Activated CD8-positive, alpha-beta T cell treated with anti-CD3 and anti-CD28 coated beads for 36 hours (primary cell): ENCODE data around the gene GPT2. TPM values are rescaled to one million over a fixed set of nuclear protein-coding genes. Genes with fewer than 3 reads are reported as not detected.

ENCODE experiments used
- ATAC-seq: fragments of 200-7000 bp; cut with Tn5 transposase; one replicate; pipeline ENCODE4 v1.10.0; 2021; ENCODE audit warnings: mild to moderate bottlenecking, moderate library complexity
- CTCF ChIA-PET: fragments of 350-600 bp; sonication (Branson Sonifier 250); formaldehyde crosslinking; loops from one replicate; lab custom pipeline; 2021; ENCODE audit warnings: antibody characterized with exemption; lab: Charles Lee
- POLR2A ChIA-PET: fragments of 350-600 bp; sonication (Branson Sonifier 250); formaldehyde crosslinking; loops from one replicate; lab custom pipeline; 2021; ENCODE audit warnings: antibody characterized with exemption; lab: Charles Lee
- DNase-seq: peaks from one replicate; pipeline ENCODE4 v3.0.0-alpha.2; 2020
- H3K27ac Mint-ChIP-seq: one replicate; pipeline ENCODE4 v1.8.0; 2021; ENCODE audit warnings: mild to moderate bottlenecking, mixed read lengths
- H3K27me3 Mint-ChIP-seq: one replicate; pipeline ENCODE4 v1.8.0; 2021; ENCODE audit warnings: mixed read lengths
- H3K36me3 Mint-ChIP-seq: one replicate; pipeline ENCODE4 v1.8.0; 2021; ENCODE audit warnings: low read depth, mixed read lengths
- H3K4me1 Mint-ChIP-seq: one replicate; pipeline ENCODE4 v1.8.0; 2021; ENCODE audit warnings: low read depth, mixed read lengths
- H3K4me3 Mint-ChIP-seq: one replicate; pipeline ENCODE4 v1.8.0; 2021; ENCODE audit warnings: mild to moderate bottlenecking, moderate library complexity, mixed read lengths
- H3K9me3 Mint-ChIP-seq: one replicate; pipeline ENCODE4 v1.8.0; 2021; ENCODE audit warnings: mixed read lengths
- CTCF ChIP-seq: fragments of 200-600 bp; IDR thresholded peaks from one replicate; pipeline ENCODE4 v1.8.0; 2022; ENCODE audit warnings: antibody characterized with exemption, mild to moderate bottlenecking
- intact Hi-C: fragments of 100-400 bp; cut with micrococcal nuclease; formaldehyde crosslinking; loops from one replicate; pipeline ENCODE4 v1.10.0; 2022
- total RNA-seq, 2 experiments: library from RNA; stranded (reverse); gene quantifications; one replicate each; pipeline ENCODE4 v1.2.3, GENCODE V29; 2021

Gene GPT2
- total RNA-seq, 2 experiments from 2014 or later: 39.3 to 50.6 TPM

DNA sequence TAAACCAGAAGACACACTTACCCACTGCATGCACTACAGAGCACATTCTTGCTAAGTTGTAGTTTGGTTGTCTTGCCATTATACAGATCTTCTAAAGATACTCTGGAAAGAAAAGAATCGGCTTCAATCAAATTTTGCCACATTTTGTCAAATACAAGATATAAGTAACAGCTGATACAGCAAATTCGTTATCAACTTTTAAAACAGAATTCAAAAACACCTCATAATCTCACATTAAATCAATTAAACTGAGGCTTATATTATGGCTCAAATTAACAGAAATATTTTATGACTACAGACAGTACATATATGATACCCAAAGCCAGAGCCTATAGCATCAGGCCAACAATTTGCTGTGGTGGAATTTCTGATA, 83.9 kb downstream of the GPT2 start:
- Mint-ChIP-seq H3K4me3 (no peak overlapping the region), H3K27ac (peak overlapping the region; percentile 49), H3K27me3 (no peaks in the 10 kb centered on the region), H3K9me3 (no peaks in the 10 kb centered on the region), H3K4me1 (peaks cover 51% of the 10 kb centered on the region), H3K36me3 (peaks cover 57% of the 10 kb centered on the region)
- intact Hi-C loops: no loop called here
- no peak for ATAC-seq
- ChIA-PET POLR2A (no interaction called here), CTCF (no interaction called here)
- no peak for DNase-seq
- no peak for TF ChIP-seq CTCF

DNA sequence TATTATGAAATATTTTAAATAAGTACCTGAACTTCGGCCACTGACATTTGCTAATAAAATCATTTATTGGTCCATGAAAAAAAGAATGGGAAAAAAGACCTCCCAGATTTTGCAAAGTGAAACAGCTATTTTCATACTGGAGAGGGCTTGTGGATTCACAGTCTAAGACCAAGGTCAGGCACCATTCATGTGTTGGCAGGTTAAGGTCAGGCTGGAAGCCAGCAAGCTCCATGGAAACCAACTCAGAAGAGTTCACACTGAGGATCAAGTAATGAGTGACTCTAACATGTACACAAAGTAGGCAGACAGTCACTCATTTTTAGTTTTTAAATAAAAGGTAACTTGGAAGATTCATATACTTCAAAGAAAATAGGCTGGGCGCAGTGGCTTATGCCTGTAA, 85.9 kb downstream of the GPT2 start:
- POLR2A ChIA-PET: interaction anchor here (1.1 kb wide), 1 partner anchor 18 kb away, joined by 3 read pairs; no protein-coding TSS in a partner anchor
- H3K4me1 Mint-ChIP-seq: peaks cover 48% of the 10 kb centered on the region
- H3K4me3 Mint-ChIP-seq: peak overlapping the region; percentile 21
- TF ChIP-seq CTCF: no peak
- CTCF ChIA-PET: interaction anchor here (1.5 kb wide), 1 partner anchor 67 kb away, joined by 4 read pairs; no protein-coding TSS in a partner anchor
- intact Hi-C loops: no loop called here
- H3K36me3 Mint-ChIP-seq: peaks cover 55% of the 10 kb centered on the region
- no peaks in the 10 kb centered on the region for H3K27me3 Mint-ChIP-seq
- no peak overlapping the region for H3K27ac Mint-ChIP-seq
- no peak for DNase-seq
- ATAC-seq: no peak
- H3K9me3 Mint-ChIP-seq: no peaks in the 10 kb centered on the region

DNA sequence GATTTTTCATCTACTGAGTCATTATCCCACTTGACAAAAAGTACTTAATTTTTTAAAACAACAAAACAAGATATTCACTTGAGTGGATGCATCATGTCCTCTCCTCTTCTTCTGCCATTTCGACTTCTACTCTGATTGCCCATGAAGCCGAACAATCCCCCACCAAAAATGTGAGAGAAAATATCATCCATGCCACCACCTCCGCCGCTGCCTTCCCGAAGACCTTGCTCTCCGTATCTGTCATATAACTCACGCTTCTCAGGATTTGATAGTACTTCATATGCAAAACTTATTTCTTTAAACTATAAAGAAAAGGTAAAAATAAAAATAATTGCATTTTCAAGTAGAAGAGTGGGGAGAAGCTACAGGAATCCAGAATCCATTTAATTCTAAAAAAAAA, 87.1 kb downstream of the GPT2 start:
- H3K4me1 Mint-ChIP-seq: peaks cover 58% of the 10 kb centered on the region
- H3K36me3 Mint-ChIP-seq: peaks cover 55% of the 10 kb centered on the region
- H3K4me3 Mint-ChIP-seq: peak overlapping the region; percentile 57
- no peaks in the 10 kb centered on the region for H3K27me3 Mint-ChIP-seq
- no peak for TF ChIP-seq CTCF
- POLR2A ChIA-PET: no interaction called here
- ATAC-seq (no peak), DNase-seq (no peak)
- peak overlapping the region; percentile 73 for H3K27ac Mint-ChIP-seq
- CTCF ChIA-PET: interaction anchor here (2.8 kb wide), 1 partner anchor 9 kb away, joined by 13 read pairs; no protein-coding TSS in a partner anchor
- intact Hi-C loops: no loop called here
- no peaks in the 10 kb centered on the region for H3K9me3 Mint-ChIP-seq

- ChIA-PET POLR2A (interaction anchor here (0.7 to 3.5 kb wide), 13 partner anchors 10 to 88 kb away, joined by 3 to 39 read pairs (median 4); partner anchors contain the start of gene GPT2), CTCF (interaction anchor here (1.5 to 2.8 kb wide), 3 partner anchors 10 to 65 kb away, joined by 3 to 13 read pairs (median 11); no protein-coding TSS in a partner anchor)
- H3K27ac Mint-ChIP-seq: peak overlapping the region; percentile 94
- peak overlapping the region; percentile 86 for H3K4me3 Mint-ChIP-seq
- DNase-seq: peak; percentile 66
- no peaks in the 10 kb centered on the region for H3K9me3 Mint-ChIP-seq
- H3K36me3 Mint-ChIP-seq: peaks cover 46% of the 10 kb centered on the region
- H3K4me1 Mint-ChIP-seq: peaks cover 57% of the 10 kb centered on the region
- intact Hi-C loops: no loop called here
- peak; percentile 55 for ATAC-seq
- H3K27me3 Mint-ChIP-seq: no peaks in the 10 kb centered on the region
- TF ChIP-seq CTCF: no peak
Observed at GRCh38 chr16:46972429-46973206, 88.5 kb downstream of the GPT2 start.
